ENCODE results near the gene SPATA20.

SPATA20 gene

DNA sequence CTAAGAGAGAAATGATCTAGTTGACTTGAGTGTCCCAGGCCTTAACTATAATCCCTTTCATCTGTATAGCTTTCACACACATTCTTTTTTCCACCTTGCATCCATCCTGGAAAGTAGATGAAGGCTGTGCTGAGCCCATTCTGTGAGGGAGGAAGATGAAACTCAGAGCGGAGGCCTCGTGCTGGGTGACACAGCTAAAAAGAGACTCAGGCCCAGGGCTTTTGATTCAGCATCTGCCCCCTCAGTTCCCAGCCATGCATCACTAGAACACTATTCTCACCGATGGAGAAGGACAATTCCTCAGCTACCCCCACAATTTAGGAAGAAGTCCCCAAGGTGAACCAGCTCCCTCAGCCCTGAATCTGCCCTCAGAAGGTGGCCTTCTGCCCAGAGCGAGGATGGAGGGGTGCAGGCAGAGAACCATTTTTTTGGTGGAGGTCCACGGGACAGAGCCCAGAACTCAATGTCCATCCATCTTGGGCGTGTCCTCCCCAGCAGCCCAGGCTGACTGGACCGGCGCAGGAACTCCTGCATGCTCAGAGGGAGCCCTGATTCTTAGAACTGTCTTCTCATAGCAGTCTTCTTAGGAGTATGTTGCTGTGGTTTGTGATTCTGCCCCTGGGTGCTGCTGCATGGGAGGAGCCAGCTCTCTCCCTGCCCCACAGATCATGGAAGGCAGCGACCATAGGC is 44.5 kb upstream of the SPATA20 start:
- Histone ChIP-seq H3K23ac (ENCODE audit: low read length) (no peak overlapping the region), H2AK5ac (ENCODE audit: low read length) (no peak overlapping the region), H3K18ac (ENCODE audit: low read length) (no peak overlapping the region), H3K4ac (ENCODE audit: low read depth, low read length) (no peak overlapping the region), H3K36me3 (ENCODE audit: control insufficient read depth, insufficient read depth, low read length) (no peaks in the 10 kb centered on the region), H3K4me3 (ENCODE audit: low read length) (no peak overlapping the region), H3K56ac (ENCODE audit: low read length) (no peak overlapping the region), H3K4me1 (ENCODE audit: control insufficient read depth, low read depth, low read length) (no peaks in the 10 kb centered on the region), H3K79me2 (ENCODE audit: control insufficient read depth, insufficient read depth, low read length) (no peaks in the 10 kb centered on the region), H3K4me2 (ENCODE audit: low read length) (no peak overlapping the region), H4K8ac (ENCODE audit: low read depth, low read length) (no peak overlapping the region), H3K79me1 (ENCODE audit: low read length) (no peaks in the 10 kb centered on the region), H2BK5ac (ENCODE audit: low read length) (no peak overlapping the region), H3K9ac (ENCODE audit: low read length) (no peak overlapping the region), H4K5ac (ENCODE audit: low read length) (no peak overlapping the region), H3K27me3 (ENCODE audit: insufficient read depth, low read length, poor library complexity) (no peaks in the 10 kb centered on the region), H2BK15ac (replicated peaks; ENCODE audit: low read depth) (no peak overlapping the region), H2BK120ac (ENCODE audit: low read depth, low read length) (no peak overlapping the region), H3K27ac (ENCODE audit: low read depth, low read length) (no peak overlapping the region)
- DNase-seq: no peak
- WGBS (ENCODE audit: extremely low coverage, insufficient coverage, low lambda C conversion rate): no CpG with 5 or more reads among the region's 9 CpGs

DNA sequence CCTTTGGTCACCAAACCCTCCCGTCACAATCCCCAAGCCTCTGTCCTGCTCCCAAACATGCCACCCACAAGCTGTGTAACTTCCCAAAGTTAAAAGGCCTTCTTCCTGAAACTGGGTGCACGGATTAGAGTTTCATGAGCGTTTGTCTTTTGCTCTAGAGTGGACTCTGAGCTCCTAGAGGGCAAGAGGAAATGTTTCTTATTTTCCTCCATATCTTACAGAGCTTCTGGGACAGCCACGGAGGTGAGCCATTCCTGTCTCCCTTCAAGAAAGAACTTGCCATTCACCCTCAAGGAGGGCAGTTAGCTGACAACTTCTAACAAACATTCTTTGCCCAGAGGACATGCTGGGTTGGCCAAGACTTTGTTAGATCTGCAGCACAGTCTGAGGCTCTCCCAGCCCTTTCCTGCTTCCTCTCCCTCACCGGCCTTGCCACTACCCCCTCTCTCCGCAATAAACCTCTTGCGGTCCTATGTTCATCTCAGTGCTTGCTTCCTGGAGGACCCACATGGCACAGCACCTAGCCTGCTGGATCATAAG is 41.3 kb upstream of the SPATA20 start:
- Histone ChIP-seq H2BK15ac (replicated peaks; ENCODE audit: low read depth) (no peak overlapping the region), H3K79me2 (ENCODE audit: control insufficient read depth, insufficient read depth, low read length) (no peaks in the 10 kb centered on the region), H3K4me2 (ENCODE audit: low read length) (no peak overlapping the region), H4K5ac (ENCODE audit: low read length) (no peak overlapping the region), H3K18ac (ENCODE audit: low read length) (no peak overlapping the region), H3K56ac (ENCODE audit: low read length) (no peak overlapping the region), H3K4me1 (ENCODE audit: control insufficient read depth, low read depth, low read length) (peaks cover 3% of the 10 kb centered on the region), H3K23ac (ENCODE audit: low read length) (no peak overlapping the region), H2BK120ac (ENCODE audit: low read depth, low read length) (no peak overlapping the region), H3K36me3 (ENCODE audit: control insufficient read depth, insufficient read depth, low read length) (no peaks in the 10 kb centered on the region), H3K4ac (ENCODE audit: low read depth, low read length) (no peak overlapping the region), H4K8ac (ENCODE audit: low read depth, low read length) (no peak overlapping the region), H3K4me3 (ENCODE audit: low read length) (no peak overlapping the region), H3K27me3 (ENCODE audit: insufficient read depth, low read length, poor library complexity) (no peaks in the 10 kb centered on the region), H3K79me1 (ENCODE audit: low read length) (no peaks in the 10 kb centered on the region), H3K27ac (ENCODE audit: low read depth, low read length) (no peak overlapping the region), H2BK5ac (ENCODE audit: low read length) (no peak overlapping the region), H3K9ac (ENCODE audit: low read length) (no peak overlapping the region), H2AK5ac (ENCODE audit: low read length) (no peak overlapping the region)
- no CpG with 5 or more reads among the region's 7 CpGs for WGBS (ENCODE audit: extremely low coverage, insufficient coverage, low lambda C conversion rate)
- no peak for DNase-seq

DNA sequence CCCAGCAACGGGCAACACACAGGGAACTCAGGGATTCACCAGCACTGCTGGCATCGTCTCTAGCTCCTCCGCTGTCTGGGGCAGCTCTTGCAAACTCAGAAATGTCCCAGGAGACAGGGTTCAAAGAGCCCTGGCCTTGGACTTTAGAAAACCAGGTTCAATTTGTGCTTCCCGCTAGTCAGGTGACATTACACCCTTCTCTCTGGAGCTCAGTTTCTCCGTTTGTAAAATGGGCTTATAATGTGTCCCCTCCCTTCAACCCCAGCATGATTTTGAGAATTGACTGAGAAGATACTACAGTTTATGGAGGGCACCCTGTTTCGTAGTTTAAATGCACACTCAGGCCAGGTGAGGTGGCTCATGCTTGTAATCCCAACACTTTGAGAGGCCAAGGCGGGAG is 40.7 kb upstream of the SPATA20 start:
- H3K23ac ChIP-seq (ENCODE audit: low read length): no peak overlapping the region
- no peak overlapping the region for H4K8ac ChIP-seq (ENCODE audit: low read depth, low read length)
- no peak overlapping the region for H3K4ac ChIP-seq (ENCODE audit: low read depth, low read length)
- no peaks in the 10 kb centered on the region for H3K79me1 ChIP-seq (ENCODE audit: low read length)
- no peak overlapping the region for H3K56ac ChIP-seq (ENCODE audit: low read length)
- H3K27me3 ChIP-seq (ENCODE audit: insufficient read depth, low read length, poor library complexity): no peaks in the 10 kb centered on the region
- H3K4me3 ChIP-seq (ENCODE audit: low read length): no peak overlapping the region
- no peaks in the 10 kb centered on the region for H3K36me3 ChIP-seq (ENCODE audit: control insufficient read depth, insufficient read depth, low read length)
- no peak overlapping the region for H3K27ac ChIP-seq (ENCODE audit: low read depth, low read length)
- no peak overlapping the region for H2AK5ac ChIP-seq (ENCODE audit: low read length)
- WGBS (ENCODE audit: extremely low coverage, insufficient coverage, low lambda C conversion rate): no CpG with 5 or more reads among the region's 7 CpGs
- DNase-seq: no peak
- no peak overlapping the region for H3K4me2 ChIP-seq (ENCODE audit: low read length)
- H3K4me1 ChIP-seq (ENCODE audit: control insufficient read depth, low read depth, low read length): peaks cover 3% of the 10 kb centered on the region
- no peak overlapping the region for H4K5ac ChIP-seq (ENCODE audit: low read length)
- no peak overlapping the region for H2BK120ac ChIP-seq (ENCODE audit: low read depth, low read length)
- no peak overlapping the region for H2BK15ac ChIP-seq (replicated peaks; ENCODE audit: low read depth)
- no peaks in the 10 kb centered on the region for H3K79me2 ChIP-seq (ENCODE audit: control insufficient read depth, insufficient read depth, low read length)
- no peak overlapping the region for H2BK5ac ChIP-seq (ENCODE audit: low read length)
- H3K18ac ChIP-seq (ENCODE audit: low read length): no peak overlapping the region
- H3K9ac ChIP-seq (ENCODE audit: low read length): no peak overlapping the region

DNA sequence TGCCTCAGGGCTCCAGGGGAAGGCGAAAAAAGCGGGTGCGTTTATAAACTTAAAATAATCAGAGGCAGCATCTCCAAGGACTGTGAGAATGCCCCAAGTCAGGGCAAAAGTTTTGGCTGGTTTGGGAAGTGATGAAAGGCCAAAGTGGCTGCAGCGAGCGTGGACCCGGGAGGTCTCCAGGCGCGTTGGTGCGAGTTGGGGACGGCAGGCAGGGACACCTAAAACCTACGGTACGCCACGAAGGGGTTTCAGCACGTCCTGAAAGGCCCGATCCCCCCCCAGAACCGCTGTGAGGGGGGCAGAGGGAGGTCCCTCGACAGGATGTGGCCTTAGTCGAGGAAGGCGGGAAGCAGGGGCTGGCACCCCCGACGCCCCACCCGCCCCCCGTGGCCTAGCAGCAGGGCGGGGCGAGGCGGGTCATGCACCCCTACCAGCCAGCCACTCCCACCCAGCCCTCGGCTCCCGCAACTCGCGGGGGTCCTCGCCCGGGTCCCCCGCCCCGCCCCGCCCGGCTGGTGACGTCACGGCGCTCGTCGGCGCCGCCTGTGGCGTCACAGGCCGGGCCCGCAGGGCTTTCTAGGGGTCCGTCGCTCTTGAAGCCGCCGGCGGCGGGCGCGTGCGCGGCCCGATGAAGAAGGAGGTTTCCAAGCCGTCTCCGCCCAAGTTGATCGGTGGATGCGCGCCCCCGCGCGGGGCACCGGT is 39.0 kb upstream of the SPATA20 start, which contains the start of gene MYCBPAP:
MYCBPAP (plus strand) TSS at position 569 of the 702 bp plus-strand sequence. CDS start 236 bp downstream, outside the sequence.
- no peak within 1 kb of the TSS for H2AK5ac ChIP-seq (ENCODE audit: low read length)
- H2BK15ac ChIP-seq (replicated peaks; ENCODE audit: low read depth): no peak within 1 kb of the TSS
- H4K8ac ChIP-seq (ENCODE audit: low read depth, low read length): no peak within 1 kb of the TSS
- H4K5ac ChIP-seq (ENCODE audit: low read length): peak within 1 kb of the TSS; percentile 39
- H3K36me3 ChIP-seq (ENCODE audit: control insufficient read depth, insufficient read depth, low read length): no peaks in the 10 kb centered on the region
- no CpG with 5 or more reads among the region's 66 CpGs for WGBS (ENCODE audit: extremely low coverage, insufficient coverage, low lambda C conversion rate)
- no peak within 1 kb of the TSS for H3K27ac ChIP-seq (ENCODE audit: low read depth, low read length)
- peaks cover 3% of the 10 kb centered on the region for H3K4me1 ChIP-seq (ENCODE audit: control insufficient read depth, low read depth, low read length)
- H2BK120ac ChIP-seq (ENCODE audit: low read depth, low read length): peak within 1 kb of the TSS; percentile 34
- H3K4ac ChIP-seq (ENCODE audit: low read depth, low read length): peak within 1 kb of the TSS; percentile 56
- H3K4me2 ChIP-seq (ENCODE audit: low read length): peak within 1 kb of the TSS; percentile 61
- no peaks in the 10 kb centered on the region for H3K79me1 ChIP-seq (ENCODE audit: low read length)
- peak within 1 kb of the TSS; percentile 80 for H3K9ac ChIP-seq (ENCODE audit: low read length)
- H2BK5ac ChIP-seq (ENCODE audit: low read length): no peak within 1 kb of the TSS
- no peak within 1 kb of the TSS for H3K23ac ChIP-seq (ENCODE audit: low read length)
- no peaks in the 10 kb centered on the region for H3K79me2 ChIP-seq (ENCODE audit: control insufficient read depth, insufficient read depth, low read length)
- DNase-seq: peak; percentile 88
- peak within 1 kb of the TSS; percentile 57 for H3K4me3 ChIP-seq (ENCODE audit: low read length)
- H3K56ac ChIP-seq (ENCODE audit: low read length): peak within 1 kb of the TSS; percentile 91
- peak within 1 kb of the TSS; percentile 21 for H3K18ac ChIP-seq (ENCODE audit: low read length)
- H3K27me3 ChIP-seq (ENCODE audit: insufficient read depth, low read length, poor library complexity): no peaks in the 10 kb centered on the region

DNA sequence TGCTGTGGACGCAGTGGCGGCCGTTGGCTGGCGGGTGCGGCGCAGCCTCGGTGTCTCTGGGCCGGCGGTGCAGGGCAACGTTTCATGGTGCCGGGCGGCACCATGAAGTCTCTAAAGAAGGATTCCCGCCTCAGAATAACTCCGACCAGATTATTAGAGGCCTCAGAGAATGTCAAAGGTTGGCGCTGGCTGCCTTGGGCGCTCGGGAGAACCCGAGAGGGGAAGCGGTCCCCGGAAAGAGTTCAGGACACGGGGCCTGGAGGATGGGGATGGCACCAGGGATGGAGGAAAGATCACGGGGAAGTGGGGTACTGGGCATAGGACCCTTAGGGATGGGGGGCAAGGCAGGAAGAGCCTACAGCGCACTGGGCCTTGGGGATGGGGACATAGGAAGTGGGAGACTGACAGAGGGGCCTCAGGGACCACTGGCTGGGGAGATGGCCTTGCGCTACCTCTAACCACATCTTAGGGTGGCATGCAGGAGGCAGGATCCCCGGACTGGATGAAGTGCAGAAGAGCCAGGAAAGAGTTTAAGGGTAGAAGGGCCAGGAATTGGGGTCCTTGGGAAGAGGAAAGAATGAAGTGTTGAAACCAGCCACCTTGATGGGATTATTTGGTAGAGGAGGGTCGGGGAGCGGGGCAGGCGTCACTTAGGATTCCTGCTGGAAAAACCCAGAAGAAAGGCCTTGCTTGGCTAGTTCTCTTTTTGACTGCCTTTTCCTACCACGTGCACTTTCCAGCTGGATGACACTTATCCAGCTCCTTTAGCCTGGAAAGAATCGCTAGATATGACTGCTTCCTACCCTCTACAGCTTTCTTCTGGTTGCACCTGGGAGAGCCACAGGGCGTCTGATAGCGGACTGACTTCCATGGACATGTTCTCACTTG is 38.2 kb upstream of the SPATA20 start:
- peak overlapping the region; percentile 57 for H3K4me3 ChIP-seq (ENCODE audit: low read length)
- H3K4me1 ChIP-seq (ENCODE audit: control insufficient read depth, low read depth, low read length): peaks cover 3% of the 10 kb centered on the region
- peak overlapping the region; percentile 91 for H3K56ac ChIP-seq (ENCODE audit: low read length)
- H2AK5ac ChIP-seq (ENCODE audit: low read length): no peak overlapping the region
- H2BK120ac ChIP-seq (ENCODE audit: low read depth, low read length): no peak overlapping the region
- no peak overlapping the region for H4K5ac ChIP-seq (ENCODE audit: low read length)
- peak overlapping the region; percentile 21 for H3K18ac ChIP-seq (ENCODE audit: low read length)
- no peak overlapping the region for H4K8ac ChIP-seq (ENCODE audit: low read depth, low read length)
- no peaks in the 10 kb centered on the region for H3K36me3 ChIP-seq (ENCODE audit: control insufficient read depth, insufficient read depth, low read length)
- WGBS (ENCODE audit: extremely low coverage, insufficient coverage, low lambda C conversion rate): no CpG with 5 or more reads among the region's 32 CpGs
- no peaks in the 10 kb centered on the region for H3K79me2 ChIP-seq (ENCODE audit: control insufficient read depth, insufficient read depth, low read length)
- H3K23ac ChIP-seq (ENCODE audit: low read length): no peak overlapping the region
- DNase-seq: no peak
- no peak overlapping the region for H3K27ac ChIP-seq (ENCODE audit: low read depth, low read length)
- peak overlapping the region; percentile 80 for H3K9ac ChIP-seq (ENCODE audit: low read length)
- H3K79me1 ChIP-seq (ENCODE audit: low read length): no peaks in the 10 kb centered on the region
- H3K4ac ChIP-seq (ENCODE audit: low read depth, low read length): no peak overlapping the region
- no peak overlapping the region for H2BK15ac ChIP-seq (replicated peaks; ENCODE audit: low read depth)
- H3K4me2 ChIP-seq (ENCODE audit: low read length): peak overlapping the region; percentile 53
- no peak overlapping the region for H2BK5ac ChIP-seq (ENCODE audit: low read length)
- no peaks in the 10 kb centered on the region for H3K27me3 ChIP-seq (ENCODE audit: insufficient read depth, low read length, poor library complexity)

All from mesendoderm (in vitro differentiated cells).